ENCODE data around the gene SHC2.
"Not testable (repeated sequence)": the region's sequence is repeated elsewhere in the genome, so short reads cannot be mapped to it uniquely, and the experiment has no call there.

The SHC2 gene

GRCh38 chr19:387777-388176 is 73.1 kb downstream of the SHC2 start:
- no peak for DNase-seq

GRCh38 chr19:386632-387301 is 74.1 kb downstream of the SHC2 start:
- DNase-seq: not testable (repeated sequence)

- DNase-seq: not testable (repeated sequence)
These were observed 74.6 kb downstream of the SHC2 start for GRCh38 chr19:386189-386588.

GRCh38 chr19:384799-385169 is 76.0 kb downstream of the SHC2 start:
- DNase-seq: no peak

GRCh38 chr19:383922-384798 is 76.7 kb downstream of the SHC2 start:
- DNase-seq: no peak

- DNase-seq: no peak
These were observed 77.8 kb downstream of the SHC2 start for GRCh38 chr19:383040-383439.

- DNase-seq: not testable (repeated sequence)
These were observed 78.3 kb downstream of the SHC2 start for GRCh38 chr19:382578-382977.

- not testable (repeated sequence) for DNase-seq
These were observed 78.9 kb downstream of the SHC2 start for GRCh38 chr19:381901-382300.

- DNase-seq: not testable (repeated sequence)
These were observed 80.1 kb downstream of the SHC2 start for GRCh38 chr19:380618-381219.

GRCh38 chr19:379796-380195 is 81.0 kb downstream of the SHC2 start:
- no peak for DNase-seq

- no peak for DNase-seq
These were observed 82.1 kb downstream of the SHC2 start for GRCh38 chr19:378706-379105.

- DNase-seq: no peak
These were observed 82.8 kb downstream of the SHC2 start for GRCh38 chr19:377801-378581.

- no peak for DNase-seq
These were observed 84.7 kb downstream of the SHC2 start for GRCh38 chr19:376111-376470.

GRCh38 chr19:375395-376110 is 85.3 kb downstream of the SHC2 start:
- no peak for DNase-seq

- DNase-seq: no peak
These were observed 86.0 kb downstream of the SHC2 start for GRCh38 chr19:374886-375235.

GRCh38 chr19:374183-374885 is 86.5 kb downstream of the SHC2 start:
- no peak for DNase-seq

- DNase-seq: no peak
These were observed 87.2 kb downstream of the SHC2 start for GRCh38 chr19:373391-374182.

GRCh38 chr19:372306-372890 is 88.4 kb downstream of the SHC2 start:
- no peak for DNase-seq

GRCh38 chr19:371501-372168 is 89.2 kb downstream of the SHC2 start:
- no peak for DNase-seq
